ENCODE results near the gene TUBB2B.

DNA sequence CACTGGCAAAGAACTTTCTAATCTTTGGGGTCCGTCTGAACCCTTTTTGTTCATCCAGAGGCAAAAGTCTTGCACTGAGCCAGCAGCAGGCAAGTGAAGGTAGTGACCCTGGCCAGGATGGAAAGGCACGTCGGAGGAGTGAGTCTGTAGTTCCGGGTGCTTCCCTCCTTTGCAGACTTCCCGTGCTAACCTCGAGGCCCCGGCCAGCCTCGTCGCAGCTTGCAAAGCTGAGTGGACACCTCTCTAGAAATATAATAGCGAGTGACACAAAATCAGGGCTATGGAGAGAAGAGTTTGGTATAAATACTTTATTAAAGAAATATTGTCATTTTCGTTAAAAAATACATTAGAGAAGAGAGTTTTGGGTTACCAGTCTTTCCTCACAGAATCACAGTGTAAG lies 41.2 kb upstream of the TUBB2B start:
- TF ChIP-seq, protein P1, sequence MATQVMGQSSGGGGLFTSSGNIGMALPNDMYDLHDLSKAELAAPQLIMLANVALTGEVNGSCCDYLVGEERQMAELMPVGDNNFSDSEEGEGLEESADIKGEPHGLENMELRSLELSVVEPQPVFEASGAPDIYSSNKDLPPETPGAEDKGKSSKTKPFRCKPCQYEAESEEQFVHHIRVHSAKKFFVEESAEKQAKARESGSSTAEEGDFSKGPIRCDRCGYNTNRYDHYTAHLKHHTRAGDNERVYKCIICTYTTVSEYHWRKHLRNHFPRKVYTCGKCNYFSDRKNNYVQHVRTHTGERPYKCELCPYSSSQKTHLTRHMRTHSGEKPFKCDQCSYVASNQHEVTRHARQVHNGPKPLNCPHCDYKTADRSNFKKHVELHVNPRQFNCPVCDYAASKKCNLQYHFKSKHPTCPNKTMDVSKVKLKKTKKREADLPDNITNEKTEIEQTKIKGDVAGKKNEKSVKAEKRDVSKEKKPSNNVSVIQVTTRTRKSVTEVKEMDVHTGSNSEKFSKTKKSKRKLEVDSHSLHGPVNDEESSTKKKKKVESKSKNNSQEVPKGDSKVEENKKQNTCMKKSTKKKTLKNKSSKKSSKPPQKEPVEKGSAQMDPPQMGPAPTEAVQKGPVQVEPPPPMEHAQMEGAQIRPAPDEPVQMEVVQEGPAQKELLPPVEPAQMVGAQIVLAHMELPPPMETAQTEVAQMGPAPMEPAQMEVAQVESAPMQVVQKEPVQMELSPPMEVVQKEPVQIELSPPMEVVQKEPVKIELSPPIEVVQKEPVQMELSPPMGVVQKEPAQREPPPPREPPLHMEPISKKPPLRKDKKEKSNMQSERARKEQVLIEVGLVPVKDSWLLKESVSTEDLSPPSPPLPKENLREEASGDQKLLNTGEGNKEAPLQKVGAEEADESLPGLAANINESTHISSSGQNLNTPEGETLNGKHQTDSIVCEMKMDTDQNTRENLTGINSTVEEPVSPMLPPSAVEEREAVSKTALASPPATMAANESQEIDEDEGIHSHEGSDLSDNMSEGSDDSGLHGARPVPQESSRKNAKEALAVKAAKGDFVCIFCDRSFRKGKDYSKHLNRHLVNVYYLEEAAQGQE (IDR thresholded peaks at IDR 0.05; ENCODE audit: insufficient read depth in 1 of 2, low read depth in 2 of 2, low read length in 2 of 2): no peak
- TF ChIP-seq TAF1 (IDR thresholded peaks at IDR 0.05; ENCODE audit: borderline replicate concordance, insufficient read depth, low read length): no peak
- TF ChIP-seq POLR2AphosphoS5 (IDR thresholded peaks at IDR 0.05; ENCODE audit: low read depth, low read length): no peak
